ACC112 (cell line): ENCODE measurements around the gene TGM2.

Experiments used
- H2AFZ ChIP-seq: fragments of 200-600 bp; sonication (generic); one replicate; pipeline ENCODE4 v1.6.0; 2017; ENCODE audit warnings: antibody characterized with exemption, low read length; ENCODE audit not compliant: unreplicated experiment
- H3K27ac ChIP-seq: fragments of 200-600 bp; sonication (generic); 2 replicates; pipeline ENCODE4 v1.5.1; 2014; ENCODE audit warnings: low read depth, mild to moderate bottlenecking, antibody characterized with exemption, low read length, moderate library complexity
- H3K27me3 ChIP-seq: fragments of 200-600 bp; sonication (generic); 2 replicates; pipeline ENCODE4 v1.6.1; 2014; ENCODE audit warnings: mild to moderate bottlenecking, antibody characterized with exemption, low read length, moderate library complexity, mixed read lengths; ENCODE audit not compliant: insufficient read depth
- H3K36me3 ChIP-seq: fragments of 200-600 bp; sonication (generic); 2 replicates; pipeline ENCODE4 v1.6.1; 2016; ENCODE audit warnings: mild to moderate bottlenecking, antibody characterized with exemption, low read length, moderate library complexity, mixed read lengths; ENCODE audit not compliant: insufficient read depth
- H3K4me1 ChIP-seq: fragments of 200-600 bp; sonication (generic); one replicate; pipeline ENCODE4 v1.6.1; 2016; ENCODE audit warnings: low read length, mixed read lengths; ENCODE audit not compliant: insufficient read depth, unreplicated experiment, control insufficient read depth
- H3K4me3 ChIP-seq: fragments of 200-600 bp; sonication (generic); 2 replicates; pipeline ENCODE4 v1.5.1; 2014; ENCODE audit warnings: mild to moderate bottlenecking, low read depth, low read length
- H3K79me2 ChIP-seq: fragments of 200-600 bp; sonication (generic); one replicate; pipeline ENCODE4 v1.6.0; 2016; ENCODE audit warnings: low read length; ENCODE audit not compliant: control insufficient read depth, unreplicated experiment, insufficient read depth

TGM2 gene

DNA sequence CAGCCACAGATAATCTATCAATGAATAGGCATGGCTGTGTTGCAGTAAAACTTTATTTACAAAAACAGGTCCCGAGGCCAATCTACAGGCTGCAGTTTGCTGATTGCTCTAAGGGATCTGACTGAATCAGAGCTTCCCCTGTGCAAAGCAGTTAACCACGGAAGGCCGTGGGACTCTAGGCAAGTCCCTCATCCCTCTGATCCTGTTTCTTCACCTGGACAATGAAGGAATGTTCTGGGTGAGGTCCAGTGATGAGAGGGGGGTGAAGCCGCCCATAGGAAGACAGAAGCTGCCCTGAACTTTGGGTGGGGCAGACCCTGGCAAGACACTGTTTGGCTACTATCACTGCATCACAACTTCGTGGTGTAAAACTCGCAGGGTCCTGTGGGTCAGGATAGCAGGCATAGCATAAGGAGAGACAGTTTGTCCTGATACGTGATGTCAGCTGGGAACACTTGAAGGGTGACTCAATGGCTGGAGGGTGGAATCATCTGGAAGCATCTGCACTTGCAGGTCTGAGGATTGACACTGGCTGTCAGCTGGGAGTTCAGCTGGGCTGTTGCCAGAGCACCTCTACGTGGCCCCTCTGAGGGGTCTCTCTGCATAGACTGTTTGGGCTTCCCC is 33.3 kb upstream of the TGM2 start:
- Histone ChIP-seq H3K27me3 (peaks cover 4% of the 10 kb centered on the region; the same call in 1 of the 2 replicates), H3K4me1 (peaks cover 35% of the 10 kb centered on the region), H3K4me3 (no peak overlapping the region), H3K79me2 (no peaks in the 10 kb centered on the region), H2AFZ (no peak overlapping the region), H3K36me3 (no peaks in the 10 kb centered on the region), H3K27ac (no peak overlapping the region)

DNA sequence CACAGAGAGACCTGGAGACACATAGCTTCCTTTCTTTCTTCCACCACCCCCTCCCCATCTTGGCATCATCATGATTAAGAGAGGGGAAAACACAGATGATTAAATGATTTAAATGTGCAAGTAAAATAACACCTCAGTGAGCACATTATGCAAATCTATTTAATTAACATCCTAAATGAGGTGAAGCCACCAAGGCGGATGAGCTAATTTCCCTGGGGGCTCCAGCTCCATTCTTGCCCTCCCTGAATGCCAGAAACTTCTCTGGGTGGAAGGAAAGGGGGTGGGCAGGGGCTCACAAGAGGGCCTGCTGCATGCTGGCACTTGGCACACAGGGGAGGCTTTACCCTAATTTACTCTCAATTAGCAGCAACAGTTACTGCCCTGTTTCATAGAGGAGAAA is 32.5 kb upstream of the TGM2 start:
- Histone ChIP-seq H3K27me3 (peaks cover 4% of the 10 kb centered on the region; the same call in 1 of the 2 replicates), H3K27ac (no peak overlapping the region), H3K4me1 (peaks cover 35% of the 10 kb centered on the region), H3K79me2 (no peaks in the 10 kb centered on the region), H2AFZ (no peak overlapping the region), H3K4me3 (no peak overlapping the region), H3K36me3 (no peaks in the 10 kb centered on the region)

DNA sequence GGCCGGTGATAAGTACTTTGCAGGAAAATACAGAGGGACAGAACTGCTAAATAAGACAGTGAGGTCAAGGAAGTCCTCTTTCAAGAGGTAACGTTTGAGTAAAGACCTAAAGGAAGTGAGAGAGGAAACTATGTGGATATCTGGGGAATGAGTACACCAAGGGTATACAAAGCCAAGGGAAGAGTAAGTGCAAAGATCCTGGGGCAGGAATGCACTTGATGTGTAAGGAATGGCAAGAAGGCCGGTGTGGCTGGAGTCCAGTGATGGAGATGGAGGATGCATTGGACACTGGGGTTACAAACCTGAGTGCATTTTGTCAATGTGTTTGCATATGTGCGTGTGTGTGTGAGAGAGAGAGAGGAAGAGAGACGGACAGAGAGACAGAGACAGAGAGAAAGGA is 32.1 kb upstream of the TGM2 start:
- Histone ChIP-seq H2AFZ (no peak overlapping the region), H3K4me3 (no peak overlapping the region), H3K27ac (peak overlapping the region; percentile 59), H3K4me1 (peaks cover 35% of the 10 kb centered on the region), H3K79me2 (no peaks in the 10 kb centered on the region), H3K27me3 (peaks cover 4% of the 10 kb centered on the region; the same call in 1 of the 2 replicates), H3K36me3 (no peaks in the 10 kb centered on the region)

DNA sequence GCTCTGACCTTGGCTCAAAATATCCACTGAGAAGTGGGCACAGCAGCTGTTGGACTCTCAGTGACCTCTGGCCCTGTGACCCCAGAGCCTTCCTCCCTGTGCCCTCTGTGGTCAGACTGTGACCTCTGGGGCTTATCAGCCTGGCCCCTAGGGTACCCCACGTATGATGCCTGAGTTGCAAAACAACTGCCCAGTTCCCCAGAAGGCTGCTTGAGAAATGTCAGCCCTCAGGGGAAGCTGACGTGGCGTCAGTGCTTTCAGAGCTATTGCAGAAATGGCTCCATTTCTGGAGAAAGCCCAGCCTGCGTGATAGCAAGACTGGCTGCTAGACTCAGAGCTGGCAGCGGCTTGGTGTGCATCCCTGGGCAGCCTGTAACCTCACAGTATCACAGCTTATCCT is 31.5 kb upstream of the TGM2 start:
- no peaks in the 10 kb centered on the region for H3K36me3 ChIP-seq
- H3K27ac ChIP-seq = peak overlapping the region; percentile 59
- H3K4me1 ChIP-seq = peaks cover 33% of the 10 kb centered on the region
- no peaks in the 10 kb centered on the region for H3K79me2 ChIP-seq
- H3K27me3 ChIP-seq = peaks cover 4% of the 10 kb centered on the region; the same call in 1 of the 2 replicates
- no peak overlapping the region for H2AFZ ChIP-seq
- H3K4me3 ChIP-seq = no peak overlapping the region

DNA sequence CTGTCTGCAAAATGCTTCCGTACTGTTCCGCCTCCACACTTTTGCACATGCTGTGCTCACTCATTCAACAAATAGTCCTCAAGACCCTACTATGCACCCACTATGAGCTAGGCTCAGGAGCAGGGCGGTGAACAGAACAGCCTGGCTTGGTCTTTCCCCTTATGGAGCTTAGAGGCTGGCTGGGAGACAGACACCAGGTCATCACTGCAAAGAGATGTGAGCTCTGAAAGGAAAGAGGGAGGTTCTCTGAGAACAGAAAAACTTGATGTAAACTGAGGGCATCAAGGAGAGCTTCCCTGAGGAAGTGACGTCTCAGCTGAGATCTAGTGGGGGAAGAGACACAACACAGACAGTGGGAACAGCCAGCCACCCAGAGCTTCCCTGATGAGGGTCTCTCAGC is 31.0 kb upstream of the TGM2 start:
- Histone ChIP-seq H2AFZ (no peak overlapping the region), H3K36me3 (no peaks in the 10 kb centered on the region), H3K27ac (peak overlapping the region; percentile 59; the same call in 1 of the 2 replicates), H3K4me3 (no peak overlapping the region), H3K27me3 (peaks cover 4% of the 10 kb centered on the region; the same call in 1 of the 2 replicates), H3K4me1 (peaks cover 28% of the 10 kb centered on the region), H3K79me2 (no peaks in the 10 kb centered on the region)

DNA sequence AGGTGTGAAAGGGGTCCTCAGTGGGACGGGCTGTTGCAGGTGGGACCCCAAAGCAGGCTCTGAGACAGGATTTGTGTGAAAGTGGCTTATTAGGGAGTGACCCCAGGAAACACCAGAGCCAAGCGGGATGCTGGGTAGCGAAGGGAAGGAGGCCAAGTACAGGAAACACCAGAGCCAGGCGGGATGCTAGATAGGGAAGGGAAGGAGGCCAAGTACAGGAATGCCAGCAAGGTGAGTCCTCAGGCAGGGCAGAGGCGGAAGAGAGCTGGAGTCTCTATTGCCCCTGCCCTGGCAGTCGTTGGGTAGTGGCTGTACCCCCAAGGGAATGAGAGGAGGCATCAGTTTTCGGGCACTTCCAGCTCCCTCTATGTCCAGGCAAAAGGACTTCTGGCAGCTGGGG is 30.5 kb upstream of the TGM2 start:
- H3K27ac ChIP-seq = no peak overlapping the region
- no peak overlapping the region for H3K4me3 ChIP-seq
- peaks cover 4% of the 10 kb centered on the region; the same call in 1 of the 2 replicates for H3K27me3 ChIP-seq
- H3K4me1 ChIP-seq = peaks cover 27% of the 10 kb centered on the region
- no peaks in the 10 kb centered on the region for H3K36me3 ChIP-seq
- no peaks in the 10 kb centered on the region for H3K79me2 ChIP-seq
- no peak overlapping the region for H2AFZ ChIP-seq

DNA sequence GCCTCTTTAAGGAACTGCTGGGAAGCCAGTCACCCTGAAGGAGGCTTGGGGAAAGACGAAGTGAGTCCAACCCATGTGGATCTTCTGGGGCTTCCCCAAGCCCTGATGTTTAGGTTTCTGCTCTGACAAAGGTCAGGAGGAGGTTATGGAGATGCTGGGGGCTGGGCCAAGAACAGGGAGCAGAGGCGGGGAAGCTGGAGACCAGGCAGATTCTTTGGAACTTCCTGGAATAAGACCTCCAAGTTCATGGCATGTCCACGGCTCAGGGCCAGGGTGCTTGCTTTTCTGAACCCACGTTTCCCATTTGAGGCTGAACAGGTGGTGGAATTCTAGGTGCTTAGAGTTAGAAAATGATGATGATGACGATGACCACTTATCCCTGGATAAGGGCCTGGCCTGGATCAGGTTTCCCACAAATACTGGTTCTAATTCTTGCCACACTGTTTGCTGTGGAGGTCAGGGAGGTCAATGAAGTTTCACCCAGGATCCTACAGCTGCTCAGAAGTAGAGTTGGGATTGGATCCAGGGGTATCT is 30.0 kb upstream of the TGM2 start:
- no peak overlapping the region for H2AFZ ChIP-seq
- H3K4me1 ChIP-seq = peaks cover 27% of the 10 kb centered on the region
- no peaks in the 10 kb centered on the region for H3K79me2 ChIP-seq
- no peak overlapping the region for H3K4me3 ChIP-seq
- no peaks in the 10 kb centered on the region for H3K36me3 ChIP-seq
- no peak overlapping the region for H3K27ac ChIP-seq
- H3K27me3 ChIP-seq = peaks cover 4% of the 10 kb centered on the region; the same call in 1 of the 2 replicates

DNA sequence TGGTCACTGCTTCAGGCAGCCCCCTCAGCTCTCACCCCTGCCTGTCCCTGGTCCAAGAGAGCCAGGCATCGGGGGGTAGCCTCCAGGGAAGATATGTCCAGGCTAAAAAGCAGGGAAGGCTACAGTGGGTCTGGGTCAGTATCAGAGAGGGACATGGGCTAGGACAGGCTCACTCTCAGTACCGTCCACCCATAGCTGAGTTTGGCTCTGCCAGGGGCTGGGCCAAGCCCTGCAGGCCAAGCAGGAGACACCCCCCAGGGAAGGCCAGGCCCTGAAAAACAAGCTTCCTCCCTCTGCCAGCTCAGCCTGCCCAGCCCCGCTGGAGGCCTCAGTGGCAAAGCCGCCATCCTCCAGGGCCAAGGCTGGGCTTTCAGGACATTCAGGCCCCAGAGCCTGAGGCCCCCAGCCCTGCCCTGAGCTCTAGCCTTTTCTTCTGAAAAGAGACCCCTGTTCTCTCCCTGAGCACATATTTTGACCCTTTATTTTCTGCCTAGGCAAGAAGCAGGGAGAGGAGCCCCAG is 28.6 kb upstream of the TGM2 start:
- Histone ChIP-seq H3K4me3 (no peak overlapping the region), H3K4me1 (peaks cover 25% of the 10 kb centered on the region), H3K36me3 (no peaks in the 10 kb centered on the region), H3K27ac (no peak overlapping the region), H2AFZ (no peak overlapping the region), H3K79me2 (no peaks in the 10 kb centered on the region), H3K27me3 (peaks cover 4% of the 10 kb centered on the region; the same call in 1 of the 2 replicates)

DNA sequence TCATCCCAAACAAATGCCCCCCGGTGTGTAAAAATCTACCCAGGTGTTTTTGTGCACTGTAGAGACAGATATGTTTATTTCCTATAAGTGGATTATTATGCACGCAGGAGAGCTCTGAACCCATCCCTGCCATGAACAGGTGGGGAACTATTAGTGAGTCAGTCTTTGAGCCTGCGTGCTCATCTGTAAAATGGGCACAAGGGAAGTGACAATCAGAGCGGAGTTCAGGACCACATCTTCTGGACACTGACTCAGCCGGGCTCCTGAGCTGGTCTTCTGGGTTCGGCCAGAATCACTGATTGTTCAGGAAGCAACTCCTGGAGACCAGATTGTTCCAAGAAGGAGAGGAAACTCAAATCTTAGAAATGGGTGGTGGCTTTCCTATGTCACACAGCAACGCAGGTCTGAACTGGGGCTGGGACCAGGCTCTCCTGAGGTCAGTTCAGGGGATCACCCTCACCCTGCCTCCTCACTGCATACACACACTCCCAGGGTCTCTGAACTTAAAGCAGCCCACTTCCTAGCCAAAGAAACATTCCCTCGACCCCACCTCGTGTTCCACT is 27.3 kb upstream of the TGM2 start:
- Histone ChIP-seq H3K4me3 (no peak overlapping the region), H3K79me2 (no peaks in the 10 kb centered on the region), H3K27me3 (peaks cover 4% of the 10 kb centered on the region; the same call in 1 of the 2 replicates), H3K4me1 (peaks cover 21% of the 10 kb centered on the region), H2AFZ (no peak overlapping the region), H3K36me3 (no peaks in the 10 kb centered on the region), H3K27ac (no peak overlapping the region)

DNA sequence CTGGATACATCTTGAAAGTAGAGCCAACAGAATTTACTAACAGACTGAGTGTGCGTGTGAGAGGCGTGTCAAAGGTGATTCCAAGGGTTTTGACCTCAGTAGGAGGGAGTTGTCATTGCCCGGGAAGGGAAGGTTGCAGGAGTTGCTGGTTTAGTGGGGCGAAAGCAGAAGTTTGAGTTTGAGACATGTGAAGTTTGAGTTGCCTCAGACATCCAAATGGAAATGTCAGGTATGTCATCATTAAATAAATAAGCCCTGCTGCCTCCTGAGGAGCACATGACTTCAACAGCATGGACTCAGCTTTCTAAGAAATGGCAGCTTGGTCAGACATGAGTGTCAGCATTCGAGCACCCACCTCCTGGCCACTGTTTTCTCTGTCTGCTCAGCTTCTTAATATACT is 26.6 kb upstream of the TGM2 start:
- Histone ChIP-seq H2AFZ (no peak overlapping the region), H3K36me3 (no peaks in the 10 kb centered on the region), H3K27me3 (peaks cover 4% of the 10 kb centered on the region; the same call in 1 of the 2 replicates)

More for the DNA sequence above, 26.6 kb upstream of the TGM2 start:
- H3K79me2 ChIP-seq = no peaks in the 10 kb centered on the region
- H3K4me3 ChIP-seq = no peak overlapping the region
- peaks cover 22% of the 10 kb centered on the region for H3K4me1 ChIP-seq
- no peak overlapping the region for H3K27ac ChIP-seq
